Measurements from ENCODE around the gene STK39.

The STK39 gene

GRCh38 chr2:168254158-168254935 is 7.0 kb upstream of the STK39 start:
- no peak for TF ChIP-seq CTCF (IDR thresholded peaks at IDR 0.05; ENCODE audit: insufficient read depth, missing control alignments)
- FAIRE-seq = no peak
- no peak for DNase-seq (ENCODE audit: insufficient read length, low spot score)

- no peak for TF ChIP-seq CTCF (IDR thresholded peaks at IDR 0.05; ENCODE audit: insufficient read depth, missing control alignments)
- no peak for FAIRE-seq
Observed at GRCh38 chr2:168253379-168253778, 6.0 kb upstream of the STK39 start.

GRCh38 chr2:168252976-168253375 is 5.6 kb upstream of the STK39 start:
- FAIRE-seq = no peak
- no peak for DNase-seq (ENCODE audit: insufficient read length, low spot score)
- no peak for TF ChIP-seq CTCF (IDR thresholded peaks at IDR 0.05; ENCODE audit: insufficient read depth, missing control alignments)

More at GRCh38 chr2:168253379-168253778, 6.0 kb upstream of the STK39 start:
- DNase-seq (ENCODE audit: insufficient read length, low spot score) = no peak

- FAIRE-seq (no peak), DNase-seq (ENCODE audit: insufficient read length, low spot score) (no peak)
- TF ChIP-seq CTCF (IDR thresholded peaks at IDR 0.05; ENCODE audit: insufficient read depth, missing control alignments) = peak; percentile 30
Observed at GRCh38 chr2:168246483-168247340, 683 bp downstream of the STK39 start.

GRCh38 chr2:168246072-168246482 is 1.3 kb downstream of the STK39 start:
- no peak for FAIRE-seq
- no peak for DNase-seq (ENCODE audit: insufficient read length, low spot score)
- TF ChIP-seq CTCF (IDR thresholded peaks at IDR 0.05; ENCODE audit: insufficient read depth, missing control alignments) = no peak

- no peak for TF ChIP-seq CTCF (IDR thresholded peaks at IDR 0.05; ENCODE audit: insufficient read depth, missing control alignments)
- FAIRE-seq = no peak
- DNase-seq (ENCODE audit: insufficient read length, low spot score) = no peak
Observed at GRCh38 chr2:168245074-168245825, 2.1 kb downstream of the STK39 start.
